Stimulated activated CD8-positive, alpha-beta memory T cell treated with anti-CD3 and anti-CD28 coated beads, Interleukin-15, amount 100 ng/mL, for 1 hour (primary cell): ENCODE data around the gene CEBPZOS.

Experiments
- DNase-seq: peaks from one replicate; pipeline ENCODE4 v3.0.0-alpha.2; 2020; ENCODE audit warnings: low read depth

Gene CEBPZOS

DNA sequence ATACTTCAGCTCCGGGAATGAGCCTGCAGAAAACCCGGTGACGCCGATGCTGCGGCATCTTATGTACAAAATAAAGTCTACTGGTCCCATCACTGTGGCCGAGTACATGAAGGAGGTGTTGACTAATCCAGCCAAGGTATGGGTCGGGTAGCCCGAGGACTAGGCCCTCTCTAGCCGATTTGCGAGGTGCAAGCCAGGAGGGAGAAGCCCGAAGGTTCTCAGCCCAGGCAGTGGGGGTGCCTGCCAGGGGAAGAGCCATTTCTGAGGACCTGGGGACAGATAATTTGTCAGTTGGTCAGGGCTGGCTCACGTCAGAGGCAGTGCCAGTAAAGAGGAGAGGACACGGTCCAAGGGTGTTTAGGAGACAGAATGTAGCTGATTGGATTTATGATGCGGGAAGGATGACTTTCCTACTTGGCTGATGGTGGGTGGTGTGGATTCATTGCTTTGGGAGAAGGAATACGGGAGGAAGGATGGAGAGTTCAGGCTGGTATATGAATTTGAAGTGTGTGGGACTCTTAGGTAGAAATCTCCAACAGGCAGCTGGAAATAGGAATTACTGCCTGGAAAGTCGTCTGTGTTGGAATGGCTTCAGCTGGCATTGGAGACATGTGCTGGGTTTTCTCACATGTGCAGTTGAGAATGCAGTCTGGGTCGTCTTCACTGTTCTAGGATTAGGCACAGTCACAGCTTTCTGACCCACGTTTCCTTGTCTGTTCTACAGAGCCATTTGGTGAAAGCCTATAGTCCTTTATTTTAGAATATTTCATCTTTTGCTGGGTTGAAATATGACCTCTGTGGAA, 36.0 kb downstream of the CEBPZOS start:
- no peak for DNase-seq

DNA sequence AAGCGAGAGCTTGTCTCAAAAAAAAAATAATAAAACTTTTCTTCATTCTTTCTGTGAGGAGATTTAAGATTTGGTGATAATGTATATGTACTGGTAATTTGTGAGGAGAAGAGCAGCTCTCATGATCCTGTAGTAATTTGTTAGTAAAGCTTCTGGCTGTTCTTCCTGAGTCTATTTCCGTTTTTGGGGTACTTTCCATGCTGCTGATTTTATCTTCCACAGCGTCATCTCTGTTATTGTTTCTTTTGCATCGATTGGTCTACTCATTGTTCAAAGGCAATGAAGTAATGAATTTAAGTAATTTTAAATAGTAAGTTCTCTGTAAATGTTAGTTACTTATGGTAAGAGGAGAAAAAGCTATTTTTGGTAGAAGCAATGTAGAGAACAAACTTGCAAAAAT, 47.1 kb downstream of the CEBPZOS start:
- no peak for DNase-seq

- DNase-seq = no peak
Measured at GRCh38 chr2:37244017-37244416, 47.7 kb downstream of the CEBPZOS start.

DNA sequence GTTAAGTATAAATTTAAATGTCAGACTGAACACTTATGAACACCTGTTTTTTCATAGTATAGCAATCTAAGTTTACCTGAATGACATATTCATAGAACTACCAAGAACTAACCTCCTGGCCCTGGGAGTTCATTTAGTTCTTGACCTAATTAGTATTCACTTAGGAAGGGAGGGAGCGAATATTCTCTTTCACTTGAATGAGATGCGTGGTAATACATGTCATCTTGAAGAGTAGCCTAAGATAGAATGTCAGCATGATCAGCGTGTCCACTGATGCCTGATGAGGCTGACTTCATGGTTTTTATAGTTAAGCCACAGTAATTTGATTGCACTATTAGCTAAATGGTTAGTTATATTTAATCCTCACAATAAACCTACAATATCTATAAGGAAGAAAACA, 48.5 kb downstream of the CEBPZOS start:
- no peak for DNase-seq

DNA sequence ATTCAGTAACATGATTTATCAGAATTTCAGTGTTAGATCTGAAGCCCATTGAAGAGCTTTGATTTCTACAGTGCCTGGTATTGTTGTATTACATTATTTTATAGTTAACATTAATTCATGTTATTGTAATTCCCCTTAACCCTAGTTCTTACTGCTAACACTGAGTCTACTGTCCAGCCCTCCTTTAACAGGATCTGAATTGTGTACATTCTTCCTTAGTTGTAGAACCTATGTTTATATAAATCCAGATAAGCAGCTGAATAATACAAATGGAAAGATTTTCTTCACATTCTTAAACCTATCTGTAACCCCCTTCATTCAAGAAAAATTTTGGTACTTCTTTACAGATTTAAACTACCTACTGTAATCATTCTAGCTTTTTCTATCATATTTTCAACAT, 49.9 kb downstream of the CEBPZOS start:
- no peak for DNase-seq

GRCh38 chr2:37250869-37251740, 54.8 kb downstream of the CEBPZOS start:
- no peak for DNase-seq
